WTC11 (cell line): Measurements from ENCODE around the gene TMPRSS6.

ENCODE experiments used
- TF ChIP-seq, protein P1 (sequence below): sonication (generic); formaldehyde crosslinking; IDR thresholded peaks from 2 replicates; pipeline ENCODE4 v1.8.1; 2022; ENCODE audit warnings: low read depth, mild to moderate bottlenecking, moderate library complexity, missing genetic modification reagents, borderline replicate concordance
- TF ChIP-seq, protein P2 (sequence below): fragments of 200-600 bp; IDR thresholded peaks from 2 replicates; pipeline ENCODE4 v1.8.0; 2022; ENCODE audit warnings: antibody characterized with exemption
- TF ChIP-seq, protein P3 (sequence below): sonication (generic); formaldehyde crosslinking; IDR thresholded peaks from 2 replicates; pipeline ENCODE4 v1.8.1; 2023; ENCODE audit warnings: mild to moderate bottlenecking, missing genetic modification reagents
- TF ChIP-seq, protein P4 (sequence below): sonication (generic); formaldehyde crosslinking; IDR thresholded peaks from 2 replicates; pipeline ENCODE4 v1.8.0; 2023; ENCODE audit warnings: mild to moderate bottlenecking, missing genetic modification reagents

DNA sequence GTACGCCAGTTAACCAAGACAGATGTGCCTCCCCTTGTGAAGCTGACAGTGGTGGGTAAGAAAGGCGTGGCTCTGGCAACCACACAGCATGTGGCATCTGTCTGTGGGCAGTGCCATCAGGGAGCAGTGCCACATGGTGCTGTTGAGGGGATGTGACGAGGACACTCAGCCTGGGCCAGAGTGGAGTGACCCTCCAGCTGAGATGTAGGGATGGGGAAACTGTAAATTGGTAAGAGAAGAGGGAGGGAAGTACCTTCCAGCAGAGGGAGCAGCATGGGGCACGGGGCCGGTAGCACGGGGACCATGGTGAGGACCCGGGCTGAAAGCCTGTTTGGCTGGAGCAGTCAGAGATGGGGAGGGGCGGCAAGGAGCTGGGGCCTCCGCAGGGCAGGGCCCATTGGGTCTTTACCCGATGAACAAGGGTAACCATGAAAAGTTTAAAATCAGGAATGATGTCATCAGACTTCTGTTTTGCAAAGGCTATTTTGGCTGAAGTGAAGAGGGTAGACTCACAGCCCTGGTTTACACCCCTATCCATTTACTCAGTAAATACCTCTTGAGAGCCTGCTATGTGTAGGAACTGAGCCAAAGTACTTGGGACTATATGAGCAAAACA, 10.4 kb downstream of the TMPRSS6 start:
- TF ChIP-seq, protein P1, sequence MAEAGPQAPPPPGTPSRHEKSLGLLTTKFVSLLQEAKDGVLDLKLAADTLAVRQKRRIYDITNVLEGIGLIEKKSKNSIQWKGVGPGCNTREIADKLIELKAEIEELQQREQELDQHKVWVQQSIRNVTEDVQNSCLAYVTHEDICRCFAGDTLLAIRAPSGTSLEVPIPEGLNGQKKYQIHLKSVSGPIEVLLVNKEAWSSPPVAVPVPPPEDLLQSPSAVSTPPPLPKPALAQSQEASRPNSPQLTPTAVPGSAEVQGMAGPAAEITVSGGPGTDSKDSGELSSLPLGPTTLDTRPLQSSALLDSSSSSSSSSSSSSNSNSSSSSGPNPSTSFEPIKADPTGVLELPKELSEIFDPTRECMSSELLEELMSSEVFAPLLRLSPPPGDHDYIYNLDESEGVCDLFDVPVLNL (CRISPR knock-in tag): no peak
- TF ChIP-seq, protein P2, sequence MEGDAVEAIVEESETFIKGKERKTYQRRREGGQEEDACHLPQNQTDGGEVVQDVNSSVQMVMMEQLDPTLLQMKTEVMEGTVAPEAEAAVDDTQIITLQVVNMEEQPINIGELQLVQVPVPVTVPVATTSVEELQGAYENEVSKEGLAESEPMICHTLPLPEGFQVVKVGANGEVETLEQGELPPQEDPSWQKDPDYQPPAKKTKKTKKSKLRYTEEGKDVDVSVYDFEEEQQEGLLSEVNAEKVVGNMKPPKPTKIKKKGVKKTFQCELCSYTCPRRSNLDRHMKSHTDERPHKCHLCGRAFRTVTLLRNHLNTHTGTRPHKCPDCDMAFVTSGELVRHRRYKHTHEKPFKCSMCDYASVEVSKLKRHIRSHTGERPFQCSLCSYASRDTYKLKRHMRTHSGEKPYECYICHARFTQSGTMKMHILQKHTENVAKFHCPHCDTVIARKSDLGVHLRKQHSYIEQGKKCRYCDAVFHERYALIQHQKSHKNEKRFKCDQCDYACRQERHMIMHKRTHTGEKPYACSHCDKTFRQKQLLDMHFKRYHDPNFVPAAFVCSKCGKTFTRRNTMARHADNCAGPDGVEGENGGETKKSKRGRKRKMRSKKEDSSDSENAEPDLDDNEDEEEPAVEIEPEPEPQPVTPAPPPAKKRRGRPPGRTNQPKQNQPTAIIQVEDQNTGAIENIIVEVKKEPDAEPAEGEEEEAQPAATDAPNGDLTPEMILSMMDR: no peak
- TF ChIP-seq, protein P3, sequence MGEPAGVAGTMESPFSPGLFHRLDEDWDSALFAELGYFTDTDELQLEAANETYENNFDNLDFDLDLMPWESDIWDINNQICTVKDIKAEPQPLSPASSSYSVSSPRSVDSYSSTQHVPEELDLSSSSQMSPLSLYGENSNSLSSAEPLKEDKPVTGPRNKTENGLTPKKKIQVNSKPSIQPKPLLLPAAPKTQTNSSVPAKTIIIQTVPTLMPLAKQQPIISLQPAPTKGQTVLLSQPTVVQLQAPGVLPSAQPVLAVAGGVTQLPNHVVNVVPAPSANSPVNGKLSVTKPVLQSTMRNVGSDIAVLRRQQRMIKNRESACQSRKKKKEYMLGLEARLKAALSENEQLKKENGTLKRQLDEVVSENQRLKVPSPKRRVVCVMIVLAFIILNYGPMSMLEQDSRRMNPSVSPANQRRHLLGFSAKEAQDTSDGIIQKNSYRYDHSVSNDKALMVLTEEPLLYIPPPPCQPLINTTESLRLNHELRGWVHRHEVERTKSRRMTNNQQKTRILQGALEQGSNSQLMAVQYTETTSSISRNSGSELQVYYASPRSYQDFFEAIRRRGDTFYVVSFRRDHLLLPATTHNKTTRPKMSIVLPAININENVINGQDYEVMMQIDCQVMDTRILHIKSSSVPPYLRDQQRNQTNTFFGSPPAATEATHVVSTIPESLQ (CRISPR knock-in tag): no peak
- TF ChIP-seq, protein P4, sequence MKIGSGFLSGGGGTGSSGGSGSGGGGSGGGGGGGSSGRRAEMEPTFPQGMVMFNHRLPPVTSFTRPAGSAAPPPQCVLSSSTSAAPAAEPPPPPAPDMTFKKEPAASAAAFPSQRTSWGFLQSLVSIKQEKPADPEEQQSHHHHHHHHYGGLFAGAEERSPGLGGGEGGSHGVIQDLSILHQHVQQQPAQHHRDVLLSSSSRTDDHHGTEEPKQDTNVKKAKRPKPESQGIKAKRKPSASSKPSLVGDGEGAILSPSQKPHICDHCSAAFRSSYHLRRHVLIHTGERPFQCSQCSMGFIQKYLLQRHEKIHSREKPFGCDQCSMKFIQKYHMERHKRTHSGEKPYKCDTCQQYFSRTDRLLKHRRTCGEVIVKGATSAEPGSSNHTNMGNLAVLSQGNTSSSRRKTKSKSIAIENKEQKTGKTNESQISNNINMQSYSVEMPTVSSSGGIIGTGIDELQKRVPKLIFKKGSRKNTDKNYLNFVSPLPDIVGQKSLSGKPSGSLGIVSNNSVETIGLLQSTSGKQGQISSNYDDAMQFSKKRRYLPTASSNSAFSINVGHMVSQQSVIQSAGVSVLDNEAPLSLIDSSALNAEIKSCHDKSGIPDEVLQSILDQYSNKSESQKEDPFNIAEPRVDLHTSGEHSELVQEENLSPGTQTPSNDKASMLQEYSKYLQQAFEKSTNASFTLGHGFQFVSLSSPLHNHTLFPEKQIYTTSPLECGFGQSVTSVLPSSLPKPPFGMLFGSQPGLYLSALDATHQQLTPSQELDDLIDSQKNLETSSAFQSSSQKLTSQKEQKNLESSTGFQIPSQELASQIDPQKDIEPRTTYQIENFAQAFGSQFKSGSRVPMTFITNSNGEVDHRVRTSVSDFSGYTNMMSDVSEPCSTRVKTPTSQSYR (CRISPR knock-in tag): no peak
